ENCODE results near the gene IFI35.

The IFI35 gene

DNA sequence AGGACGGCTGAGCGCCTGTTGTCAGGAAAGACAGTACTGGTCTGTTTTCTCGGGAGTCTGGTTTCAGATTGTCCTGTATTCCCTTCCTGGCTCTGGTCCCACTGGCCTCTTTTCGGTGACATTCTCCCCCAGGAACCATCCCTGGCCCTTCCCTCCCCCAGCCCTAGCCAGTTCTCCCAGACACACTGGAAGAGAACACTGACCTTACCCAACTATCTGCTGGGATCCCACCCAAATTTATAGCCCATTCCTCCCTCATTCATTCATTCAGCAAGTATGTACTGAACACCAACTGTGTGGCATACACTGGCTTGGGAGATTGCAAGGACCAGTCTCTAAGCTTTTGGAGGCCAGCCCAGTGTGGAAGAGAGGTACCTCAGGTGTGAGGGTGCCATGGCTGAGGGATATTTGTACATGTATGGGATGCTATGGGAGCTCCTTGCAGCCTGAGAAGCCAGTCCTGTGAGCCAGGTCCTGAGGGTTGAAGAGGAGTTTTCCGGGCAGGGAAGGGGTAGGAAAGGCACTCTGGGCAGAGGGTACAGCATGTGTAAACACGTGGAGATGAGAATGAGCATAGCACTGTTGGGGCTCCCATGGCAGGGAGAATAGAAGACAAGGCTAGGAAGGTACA lies 23.7 kb downstream of the IFI35 start:
- TF ChIP-seq, protein P1, sequence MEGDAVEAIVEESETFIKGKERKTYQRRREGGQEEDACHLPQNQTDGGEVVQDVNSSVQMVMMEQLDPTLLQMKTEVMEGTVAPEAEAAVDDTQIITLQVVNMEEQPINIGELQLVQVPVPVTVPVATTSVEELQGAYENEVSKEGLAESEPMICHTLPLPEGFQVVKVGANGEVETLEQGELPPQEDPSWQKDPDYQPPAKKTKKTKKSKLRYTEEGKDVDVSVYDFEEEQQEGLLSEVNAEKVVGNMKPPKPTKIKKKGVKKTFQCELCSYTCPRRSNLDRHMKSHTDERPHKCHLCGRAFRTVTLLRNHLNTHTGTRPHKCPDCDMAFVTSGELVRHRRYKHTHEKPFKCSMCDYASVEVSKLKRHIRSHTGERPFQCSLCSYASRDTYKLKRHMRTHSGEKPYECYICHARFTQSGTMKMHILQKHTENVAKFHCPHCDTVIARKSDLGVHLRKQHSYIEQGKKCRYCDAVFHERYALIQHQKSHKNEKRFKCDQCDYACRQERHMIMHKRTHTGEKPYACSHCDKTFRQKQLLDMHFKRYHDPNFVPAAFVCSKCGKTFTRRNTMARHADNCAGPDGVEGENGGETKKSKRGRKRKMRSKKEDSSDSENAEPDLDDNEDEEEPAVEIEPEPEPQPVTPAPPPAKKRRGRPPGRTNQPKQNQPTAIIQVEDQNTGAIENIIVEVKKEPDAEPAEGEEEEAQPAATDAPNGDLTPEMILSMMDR (IDR thresholded peaks at IDR 0.05; ENCODE audit: low read depth, low read length), result no peak
- Histone ChIP-seq H3K27me3 (ENCODE audit: insufficient read depth, low read depth, severe bottlenecking) (no peaks in the 10 kb centered on the region), H3K36me3 (peaks cover 7% of the 10 kb centered on the region), H3K4me3 (ENCODE audit: low read depth, low read length) (no peak overlapping the region), H3K9me3 (ENCODE audit: severe bottlenecking) (no peaks in the 10 kb centered on the region), H3K27ac (no peak overlapping the region; the same call in none of the 2 replicates)
- DNase-seq, result no peak

- H3K4me3 ChIP-seq (ENCODE audit: low read depth, low read length), result no peak overlapping the region
- H3K27me3 ChIP-seq (ENCODE audit: insufficient read depth, low read depth, severe bottlenecking), result no peaks in the 10 kb centered on the region
- H3K9me3 ChIP-seq (ENCODE audit: severe bottlenecking), result no peaks in the 10 kb centered on the region
- no peak for DNase-seq
- no peak overlapping the region for H3K27ac ChIP-seq
- peaks cover 7% of the 10 kb centered on the region for H3K36me3 ChIP-seq
- TF ChIP-seq, protein P1 (IDR thresholded peaks at IDR 0.05; ENCODE audit: low read depth, low read length), result no peak
These were observed 25.1 kb downstream of the IFI35 start for GRCh38 chr17:43031666-43032065.

- no peaks in the 10 kb centered on the region for H3K9me3 ChIP-seq (ENCODE audit: severe bottlenecking)
- no peaks in the 10 kb centered on the region for H3K27me3 ChIP-seq (ENCODE audit: insufficient read depth, low read depth, severe bottlenecking)
- H3K36me3 ChIP-seq, result no peaks in the 10 kb centered on the region; the same call in 1 of the 2 replicates
- H3K4me3 ChIP-seq (ENCODE audit: low read depth, low read length), result no peak overlapping the region; the same call in 1 of the 2 replicates
- peak overlapping the region; percentile 69 for H3K27ac ChIP-seq
- TF ChIP-seq, protein P1 (IDR thresholded peaks at IDR 0.05; ENCODE audit: low read depth, low read length), result 0 out of 2 replicates have a peak, but pooled peaks have one; percentile 10
- peak; percentile 65 for DNase-seq
These were observed 27.6 kb downstream of the IFI35 start for GRCh38 chr17:43033948-43034881.

GRCh38 chr17:43034894-43035293 lies 28.3 kb downstream of the IFI35 start:
- no peak for DNase-seq
- Histone ChIP-seq H3K4me3 (ENCODE audit: low read depth, low read length) (no peak overlapping the region), H3K27me3 (ENCODE audit: insufficient read depth, low read depth, severe bottlenecking) (no peaks in the 10 kb centered on the region), H3K9me3 (ENCODE audit: severe bottlenecking) (no peaks in the 10 kb centered on the region), H3K27ac (peak overlapping the region; percentile 69), H3K36me3 (no peaks in the 10 kb centered on the region; the same call in 1 of the 2 replicates)
- TF ChIP-seq, protein P1 (IDR thresholded peaks at IDR 0.05; ENCODE audit: low read depth, low read length), result no peak

GRCh38 chr17:43039646-43040045 lies 33.1 kb downstream of the IFI35 start:
- TF ChIP-seq, protein P1 (IDR thresholded peaks at IDR 0.05; ENCODE audit: low read depth, low read length), result no peak
- DNase-seq, result no peak
- Histone ChIP-seq H3K27me3 (ENCODE audit: insufficient read depth, low read depth, severe bottlenecking) (no peaks in the 10 kb centered on the region), H3K4me3 (ENCODE audit: low read depth, low read length) (no peak overlapping the region), H3K9me3 (ENCODE audit: severe bottlenecking) (no peaks in the 10 kb centered on the region), H3K36me3 (peaks cover 12% of the 10 kb centered on the region), H3K27ac (no peak overlapping the region)

All from WERI-Rb-1 (cell line).